ENCODE measurements around the gene MSI2. TPM values are rescaled to one million over a fixed set of nuclear protein-coding genes. Genes with fewer than 3 reads are reported as not detected.

The MSI2 gene
- total and polyA plus RNA-seq, 2 experiments from 2014 or later: 18.9 to 41.8 TPM

GRCh38 chr17:57470906-57471305 lies 214.6 kb downstream of the MSI2 start (continued):
- TF ChIP-seq ZNF462 (CRISPR knock-in tag; IDR thresholded peaks at IDR 0.05) (no peak), ZNF114 (CRISPR knock-in tag; IDR thresholded peaks at IDR 0.05) (no peak), CTCF (conservative IDR thresholded peaks at IDR 0.05; ENCODE audit: low read depth in 2 of 2) (no peak)

GRCh38 chr17:57471868-57472368 lies 215.6 kb downstream of the MSI2 start:
- Mint-ChIP-seq H3K27ac (peak overlapping the region; percentile 49; the same call in 1 of the 2 replicates), H3K9me3 (no peaks in the 10 kb centered on the region; the same call in 1 of the 3 replicates), H3K27me3 (ENCODE audit: insufficient read depth, low read depth, poor library complexity) (peaks cover 15% of the 10 kb centered on the region), H3K4me1 (peaks cover 82% of the 10 kb centered on the region), H3K4me3 (no peak overlapping the region), H3K36me3 (ENCODE audit: low read depth) (no peaks in the 10 kb centered on the region)
- DNase-seq (ENCODE audit: low spot score) (peak; percentile 38), ATAC-seq (peak; percentile 80)
- H3K4me3 ChIP-seq: no peak overlapping the region
- peaks cover 12% of the 10 kb centered on the region; the same call in 1 of the 2 replicates for H3K79me2 ChIP-seq (replicated peaks; ENCODE audit: insufficient read depth)
- H3K36me3 ChIP-seq (ENCODE audit: insufficient read depth): no peaks in the 10 kb centered on the region
- peak overlapping the region; percentile 57 for H3K4me2 ChIP-seq
- H3K4me1 ChIP-seq (ENCODE audit: insufficient read depth): peaks cover 57% of the 10 kb centered on the region
- no peaks in the 10 kb centered on the region; the same call in 1 of the 2 replicates for H3K9me2 ChIP-seq (ENCODE audit: insufficient read depth)
- no peak overlapping the region for H2AFZ ChIP-seq
- H4K20me1 ChIP-seq (replicated peaks; ENCODE audit: insufficient read depth): no peaks in the 10 kb centered on the region; the same call in 1 of the 2 replicates
- H3F3A ChIP-seq (replicated peaks; ENCODE audit: low read depth): no peaks in the 10 kb centered on the region
- no peak overlapping the region; the same call in 1 of the 2 replicates for H3K27ac ChIP-seq (ENCODE audit: low read depth)
- H3K27me3 ChIP-seq (ENCODE audit: insufficient read depth): no peaks in the 10 kb centered on the region
- TF ChIP-seq EZH2 (IDR thresholded peaks at IDR 0.05; ENCODE audit: low read depth, unreplicated experiment) (no peak), NANOG (IDR thresholded peaks at IDR 0.05; ENCODE audit: borderline replicate concordance) (no peak), EZH2phosphoT487 (IDR thresholded peaks at IDR 0.05; ENCODE audit: unreplicated experiment) (no peak), ZNF462 (CRISPR knock-in tag; IDR thresholded peaks at IDR 0.05) (no peak)

Measured in GM23338 (cell line).